GM19395 (cell line): ENCODE measurements around the gene DYSF.

ENCODE experiments used
- ATAC-seq: cut with Tn5 transposase; IDR thresholded peaks from one replicate; pipeline ENCODE4 v1.9.1; 2021; ENCODE audit warnings: mild to moderate bottlenecking, moderate library complexity; ENCODE audit not compliant: unreplicated experiment

Gene DYSF

DNA sequence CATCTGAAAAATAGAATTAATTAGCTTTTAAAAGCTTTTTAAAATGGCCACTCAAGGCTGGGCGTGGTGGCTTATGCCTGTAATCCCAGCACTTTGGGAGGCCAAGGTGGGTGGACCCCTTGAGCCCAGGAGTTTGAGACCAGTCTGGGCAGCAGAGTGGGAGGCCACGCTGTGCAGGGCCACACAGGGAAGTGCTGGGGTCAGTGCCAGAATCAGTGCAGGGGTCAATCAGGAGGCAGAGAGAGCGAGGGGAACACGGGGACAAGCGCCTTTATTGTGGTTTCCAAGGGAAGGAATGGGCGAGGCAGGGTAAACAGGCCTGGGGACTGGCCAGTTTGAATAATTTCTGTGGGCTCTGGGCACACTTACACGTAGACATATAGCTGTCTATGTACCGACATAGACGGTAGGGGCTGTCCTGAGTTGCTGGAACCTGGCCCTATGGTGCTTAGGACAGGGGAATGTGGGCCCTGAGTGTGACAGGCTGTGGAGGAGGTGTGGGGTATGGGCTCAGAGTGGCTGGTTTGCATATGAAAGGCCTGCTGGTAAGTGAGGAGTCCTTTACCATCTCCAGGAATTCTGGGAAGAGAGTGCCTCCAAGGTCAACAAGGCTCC lies 42.9 kb downstream of the DYSF start:
- ATAC-seq: no peak

DNA sequence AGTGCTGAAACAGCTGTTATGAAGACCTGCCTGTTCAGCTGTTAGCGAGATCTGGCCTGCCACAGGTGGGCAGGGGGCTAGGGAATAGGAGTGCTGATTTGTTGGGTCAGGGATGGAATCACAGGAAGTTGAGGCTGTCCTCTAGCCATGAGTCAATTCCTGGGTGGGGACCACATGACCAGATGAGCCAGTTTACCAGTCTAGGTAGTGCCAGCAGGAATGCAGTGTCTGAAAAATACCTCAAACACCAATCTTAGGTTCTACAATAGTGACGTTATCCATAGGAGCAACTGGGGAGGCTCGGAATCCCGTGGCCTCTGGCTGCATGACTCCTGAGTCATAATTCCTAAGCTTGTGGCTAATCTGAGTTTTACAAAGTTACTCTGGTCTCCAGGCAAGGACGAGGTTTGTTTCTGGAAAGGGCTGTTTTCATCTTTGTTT lies 44.9 kb downstream of the DYSF start:
- no peak for ATAC-seq

DNA sequence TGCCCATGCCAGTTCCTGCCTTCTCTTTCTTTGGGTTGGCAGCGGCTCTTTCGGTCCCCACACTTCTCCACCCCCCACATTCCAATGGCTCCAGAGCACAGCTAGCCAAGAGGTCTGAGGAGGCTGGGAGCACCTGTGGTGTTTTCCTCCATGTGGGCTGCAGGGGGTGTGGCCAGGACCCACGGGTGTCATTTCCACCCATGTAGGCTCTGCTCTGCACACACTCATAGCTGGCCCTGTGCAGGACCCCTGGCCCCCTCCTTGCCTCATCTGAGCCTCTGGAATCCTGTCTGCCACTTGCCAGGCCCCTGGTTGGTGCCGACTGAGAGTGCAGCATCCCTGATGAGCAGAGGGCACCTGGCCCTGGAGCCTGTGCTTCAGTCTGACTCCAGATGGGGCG lies 46.3 kb downstream of the DYSF start:
- no peak for ATAC-seq

DNA sequence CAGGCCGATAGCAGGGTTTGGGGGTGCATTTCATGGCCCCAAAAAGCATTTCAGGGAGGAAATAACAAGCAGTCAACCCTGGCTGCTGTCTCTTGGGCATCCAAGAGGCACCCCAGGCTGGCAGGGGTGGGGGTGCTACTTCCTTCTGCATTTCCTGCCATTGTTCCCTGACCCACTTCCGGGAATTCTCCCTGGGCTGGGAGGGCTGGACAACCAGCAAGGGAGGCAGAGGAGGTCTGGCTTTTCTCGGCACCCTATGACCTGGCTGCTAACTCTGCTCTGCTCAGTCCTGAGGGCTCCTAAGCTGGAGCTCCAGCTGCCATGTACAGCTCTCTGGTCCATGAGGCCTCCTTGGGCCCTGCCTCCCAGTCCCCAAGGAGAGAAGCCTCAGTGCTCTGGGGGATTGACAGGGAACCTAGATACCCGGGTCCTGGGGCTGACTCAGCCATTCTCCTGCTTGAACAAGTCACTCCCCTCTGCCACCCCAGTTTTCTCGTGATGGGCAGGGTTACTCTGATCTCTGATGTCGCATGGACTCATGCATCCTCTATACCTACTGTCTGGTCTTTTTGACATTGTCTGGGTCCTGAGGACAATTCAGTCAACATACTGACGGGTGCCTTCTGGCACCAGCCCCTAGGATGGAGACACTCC lies 47.2 kb downstream of the DYSF start:
- ATAC-seq: no peak

DNA sequence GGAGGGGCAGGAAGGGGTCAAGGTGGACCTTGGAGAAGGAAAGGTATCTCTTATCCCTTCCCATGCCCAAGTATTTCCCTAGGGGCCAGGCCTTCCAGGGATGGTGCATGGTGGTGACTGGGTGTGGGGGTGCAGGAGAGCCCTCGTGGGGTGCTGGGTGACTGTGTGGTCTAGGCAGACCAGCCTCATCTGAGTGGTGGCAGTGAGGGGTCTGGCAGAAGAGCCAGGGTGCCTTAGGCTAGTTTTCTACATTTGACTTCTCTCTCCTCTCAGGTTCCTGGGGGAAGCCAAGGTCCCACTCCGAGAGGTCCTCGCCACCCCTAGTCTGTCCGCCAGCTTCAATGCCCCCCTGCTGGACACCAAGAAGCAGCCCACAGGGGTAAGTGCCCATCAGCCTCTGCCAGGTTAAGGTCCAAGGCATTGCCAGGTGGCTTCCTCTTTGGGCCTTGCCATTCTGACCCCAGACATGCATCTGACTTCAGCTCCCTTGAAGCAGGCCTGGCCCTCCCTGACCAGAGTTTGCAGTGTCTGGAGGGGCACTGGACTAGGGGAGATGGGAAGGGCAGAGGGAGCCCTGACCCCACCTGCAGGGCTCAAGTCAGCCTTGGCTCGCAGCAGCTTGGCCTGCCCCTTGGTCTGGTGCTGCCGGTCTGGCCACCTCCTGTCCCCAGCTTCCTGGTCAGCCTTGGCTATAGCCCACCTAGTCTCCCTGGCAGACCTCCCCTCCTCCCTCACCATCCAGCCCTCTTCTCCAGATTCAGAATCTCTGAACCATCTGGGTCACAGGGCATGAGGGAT lies 49.8 kb downstream of the DYSF start:
- no peak for ATAC-seq

DNA sequence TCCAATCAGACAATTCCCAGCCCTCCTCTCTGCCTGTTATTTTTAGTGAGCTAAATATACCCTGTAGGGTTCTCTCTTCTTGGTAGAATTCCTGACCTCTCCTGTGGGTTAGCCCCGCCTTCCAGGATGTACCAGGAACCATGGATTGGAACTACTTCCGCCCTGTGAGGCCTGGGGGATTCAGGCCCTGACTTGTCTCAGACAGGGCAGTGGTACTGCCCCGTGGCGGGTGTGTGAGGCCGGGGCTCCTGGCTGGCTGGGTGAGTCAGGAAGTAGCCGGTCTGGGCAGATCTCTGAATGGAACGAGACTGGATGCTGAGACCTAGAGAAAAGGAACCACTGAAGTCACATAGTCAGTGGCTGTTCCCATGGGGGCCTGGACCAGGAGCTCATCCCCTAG lies 50.5 kb downstream of the DYSF start:
- ATAC-seq: no peak

DNA sequence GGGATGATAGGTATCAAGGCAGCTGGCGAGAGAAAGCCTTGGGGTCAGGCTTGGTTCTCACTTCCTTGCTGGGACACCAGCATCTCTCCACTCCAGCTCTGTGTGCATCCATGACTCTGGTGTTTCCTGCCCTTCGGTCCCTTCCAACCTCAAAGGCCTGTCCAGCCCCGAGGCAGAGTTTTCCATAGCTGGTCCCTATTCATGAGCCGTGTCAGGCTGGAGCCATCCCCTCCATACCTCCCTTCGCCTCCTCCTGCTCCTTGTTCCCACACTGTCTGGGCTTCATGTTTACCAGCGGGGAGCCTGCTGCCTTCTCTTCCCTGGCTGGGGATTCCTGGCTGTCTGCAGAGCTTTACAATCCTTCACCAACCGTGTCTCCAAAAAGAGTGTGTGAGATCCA lies 51.2 kb downstream of the DYSF start:
- no peak for ATAC-seq

DNA sequence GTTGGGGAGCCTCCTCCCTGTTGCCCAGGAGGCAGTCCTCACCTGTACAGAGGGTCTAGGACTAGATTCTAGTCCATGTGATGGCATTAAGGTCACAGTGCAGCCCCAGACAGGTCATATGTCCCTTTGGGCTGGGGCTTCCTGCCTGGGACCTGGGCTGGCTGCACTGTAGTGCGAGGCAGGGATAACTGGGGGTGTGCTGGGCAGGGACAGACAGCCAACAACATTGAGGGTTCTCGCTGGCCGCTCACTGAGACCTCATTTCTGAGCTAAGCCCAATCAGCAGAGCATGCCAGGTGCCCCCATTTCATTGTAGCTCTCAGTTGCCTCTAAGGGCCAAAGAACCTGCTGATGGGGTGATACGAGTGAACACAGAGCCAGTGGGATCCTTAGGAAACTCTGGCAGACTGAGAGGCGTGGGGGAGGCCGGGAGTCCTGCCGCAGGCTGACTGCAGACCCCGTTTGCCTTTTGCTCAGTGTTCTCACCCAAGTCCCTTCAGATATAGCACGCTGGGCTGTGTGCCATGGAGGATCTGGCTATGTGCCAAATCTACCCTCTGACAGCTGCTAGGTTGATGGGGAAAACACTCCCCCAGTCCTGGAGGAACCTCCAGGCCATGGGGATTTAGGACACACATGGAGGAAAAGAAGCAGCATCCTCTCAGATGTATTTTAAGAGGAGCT lies 51.9 kb downstream of the DYSF start:
- no peak for ATAC-seq

DNA sequence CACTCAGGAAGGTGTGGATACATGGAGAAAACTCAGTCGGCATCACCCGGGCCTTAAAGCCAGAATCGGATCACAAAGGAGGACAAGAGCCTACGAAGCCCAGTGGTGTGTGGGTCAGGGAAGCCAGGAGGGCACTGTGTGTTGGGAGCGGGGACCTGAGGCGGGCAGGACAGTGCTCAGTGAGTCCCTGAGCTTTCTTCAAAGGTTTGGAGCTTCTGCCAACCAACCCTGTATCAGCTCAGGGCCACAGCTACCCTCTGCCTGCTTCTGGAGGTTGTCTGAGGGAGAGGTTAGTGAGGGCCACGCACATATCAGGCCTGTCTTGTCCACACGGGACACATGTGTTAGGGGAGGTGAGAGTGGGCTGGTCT lies 52.4 kb downstream of the DYSF start:
- ATAC-seq: no peak

DNA sequence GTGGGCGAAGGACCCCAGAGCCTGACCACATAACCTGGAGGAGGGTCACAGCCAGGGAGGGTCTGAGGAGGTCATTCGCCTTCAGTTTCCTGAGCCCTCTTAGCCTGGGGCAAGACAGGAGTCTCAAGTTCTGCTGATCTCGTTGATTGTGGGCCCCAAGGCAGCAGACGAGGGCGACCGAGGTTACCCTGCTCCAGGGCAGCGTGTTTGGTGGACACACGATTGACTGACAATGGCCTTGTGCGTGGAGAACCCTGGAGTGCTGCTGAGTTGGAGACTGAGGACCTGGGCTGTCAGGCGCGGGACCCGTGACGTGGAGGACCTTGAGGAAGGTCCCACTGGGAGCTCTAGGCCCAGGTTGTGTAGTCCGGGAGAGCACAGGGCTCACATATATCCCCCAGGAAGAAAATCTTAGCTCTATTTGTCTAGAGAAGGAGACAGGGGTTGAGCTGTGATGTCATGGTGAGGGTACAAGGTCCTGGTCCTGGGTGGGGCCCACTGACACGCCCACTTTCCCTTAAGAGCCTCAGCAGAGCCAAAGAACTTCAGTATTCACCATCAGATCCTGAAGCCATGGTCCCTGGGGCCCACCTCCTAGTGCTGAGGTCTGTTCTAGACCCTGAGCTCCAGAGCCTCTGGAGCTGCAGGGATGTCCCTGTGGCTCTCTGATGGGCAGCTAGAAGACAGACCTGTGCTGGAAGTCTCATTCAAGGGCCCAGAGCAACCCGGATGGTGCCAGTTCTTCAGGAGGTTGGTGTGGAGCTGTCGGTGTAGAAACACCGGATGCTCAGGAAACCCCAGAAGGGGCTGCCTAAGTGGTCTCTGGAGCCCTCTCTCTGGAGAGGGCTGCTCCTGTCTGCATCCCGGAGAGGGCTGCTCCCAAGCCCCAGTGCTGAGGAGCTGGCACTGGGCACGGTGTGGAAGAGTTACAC lies 53.1 kb downstream of the DYSF start:
- ATAC-seq: no peak

DNA sequence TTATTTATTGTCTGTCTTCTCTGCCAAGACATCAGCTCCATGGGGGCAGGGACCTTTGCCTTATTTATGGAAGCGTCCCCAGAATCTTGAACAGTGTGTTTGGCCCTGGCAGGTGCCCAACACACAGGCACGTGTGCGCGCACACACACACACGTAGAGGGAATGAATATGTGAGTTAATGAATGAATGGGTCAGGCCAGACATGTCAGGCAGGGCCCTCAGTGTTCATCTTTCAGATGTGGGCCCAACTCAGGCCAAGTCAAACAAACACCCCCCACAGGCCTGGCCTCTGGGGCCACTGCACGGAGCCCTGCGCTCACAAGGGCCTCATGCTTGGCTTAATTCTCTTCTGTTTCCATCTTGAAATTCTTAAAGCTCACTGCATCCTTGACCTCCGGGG lies 54.1 kb downstream of the DYSF start:
- ATAC-seq: no peak

DNA sequence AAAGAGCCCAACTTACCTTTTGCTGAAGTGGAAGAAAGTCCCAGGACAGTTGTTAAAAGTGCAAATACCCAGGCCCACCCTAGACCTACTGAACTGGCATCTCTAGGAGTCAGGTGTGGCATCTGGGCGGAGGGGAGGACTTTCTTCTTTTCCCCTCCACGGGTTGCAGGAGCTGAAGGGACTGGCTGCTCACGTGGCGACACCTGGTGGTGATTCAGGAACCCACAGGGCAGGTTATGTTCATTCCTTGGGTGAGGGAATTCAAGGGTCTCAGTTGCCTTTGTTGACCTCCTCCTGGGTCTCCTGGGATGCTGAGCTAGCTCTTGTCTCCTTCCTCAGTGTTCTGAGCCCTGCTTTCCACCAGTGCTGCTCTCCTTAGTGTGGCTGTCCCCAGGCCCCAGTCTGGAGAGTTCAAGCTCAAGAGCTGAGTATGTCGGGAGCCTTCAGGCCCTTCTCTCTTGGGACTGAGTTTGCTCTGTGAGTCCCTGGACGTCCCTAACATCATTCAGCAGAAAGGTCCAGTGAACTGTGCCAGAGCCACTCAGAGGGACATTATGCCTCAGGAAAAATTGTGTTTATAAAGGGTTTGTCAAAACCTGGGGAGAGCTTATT lies 56.9 kb downstream of the DYSF start:
- no peak for ATAC-seq

DNA sequence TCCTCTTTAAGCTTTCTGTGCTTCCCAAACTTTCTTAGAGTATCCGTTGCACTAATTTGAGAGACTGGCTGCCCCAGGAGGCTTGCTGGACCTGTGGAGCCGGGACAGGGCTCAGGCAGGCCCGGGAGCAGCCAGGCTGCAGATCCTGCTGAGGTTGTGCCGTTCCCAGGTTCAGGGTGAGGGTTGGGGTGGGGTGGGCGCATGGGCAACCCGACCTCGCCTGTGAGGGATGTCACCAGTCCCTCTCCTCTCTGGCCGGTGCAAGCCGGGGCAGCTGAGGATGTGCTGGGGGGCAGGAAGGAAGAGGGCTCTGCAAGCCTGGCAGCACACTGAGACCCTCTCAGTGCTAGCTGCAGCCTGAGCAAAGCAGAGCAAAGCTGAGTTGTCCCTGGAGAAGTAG lies 57.6 kb downstream of the DYSF start:
- no peak for ATAC-seq

DNA sequence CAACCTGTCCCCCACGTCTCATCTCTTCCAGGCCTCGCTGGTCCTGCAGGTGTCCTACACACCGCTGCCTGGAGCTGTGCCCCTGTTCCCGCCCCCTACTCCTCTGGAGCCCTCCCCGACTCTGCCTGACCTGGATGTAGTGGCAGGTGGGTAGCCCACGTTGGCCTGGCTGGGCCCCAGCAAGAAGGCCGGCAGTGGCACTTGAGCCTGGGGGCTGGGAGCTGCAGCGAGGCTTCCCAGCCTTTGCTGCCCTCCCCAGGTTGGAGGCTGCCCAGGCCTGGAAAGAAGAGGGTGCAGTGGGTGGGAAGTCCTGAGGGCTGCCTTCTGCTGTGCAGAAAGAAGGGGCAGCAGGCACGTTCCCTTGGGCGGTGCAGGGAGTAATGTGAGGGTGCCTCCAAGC lies 58.4 kb downstream of the DYSF start:
- ATAC-seq: no peak

DNA sequence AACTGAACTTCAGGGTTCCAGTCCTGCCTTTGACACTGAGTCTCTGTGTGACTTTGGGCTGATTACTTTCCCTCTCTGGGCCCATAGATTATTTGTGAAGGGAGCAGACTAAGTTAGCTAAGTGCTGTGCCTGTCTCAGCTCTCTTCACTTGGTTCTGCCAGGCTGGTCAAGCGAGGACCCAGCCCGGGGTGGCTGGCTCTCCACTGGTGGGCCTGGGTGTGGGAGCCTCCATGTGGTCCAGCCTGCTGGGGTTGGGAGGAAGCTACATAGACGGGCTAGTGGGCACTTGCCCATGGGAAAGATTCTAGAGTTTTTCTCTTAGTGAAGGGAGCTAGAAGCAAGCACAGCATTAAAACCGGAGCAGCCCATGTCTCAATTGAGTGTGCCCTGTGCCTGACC lies 59.0 kb downstream of the DYSF start:
- no peak for ATAC-seq

DNA sequence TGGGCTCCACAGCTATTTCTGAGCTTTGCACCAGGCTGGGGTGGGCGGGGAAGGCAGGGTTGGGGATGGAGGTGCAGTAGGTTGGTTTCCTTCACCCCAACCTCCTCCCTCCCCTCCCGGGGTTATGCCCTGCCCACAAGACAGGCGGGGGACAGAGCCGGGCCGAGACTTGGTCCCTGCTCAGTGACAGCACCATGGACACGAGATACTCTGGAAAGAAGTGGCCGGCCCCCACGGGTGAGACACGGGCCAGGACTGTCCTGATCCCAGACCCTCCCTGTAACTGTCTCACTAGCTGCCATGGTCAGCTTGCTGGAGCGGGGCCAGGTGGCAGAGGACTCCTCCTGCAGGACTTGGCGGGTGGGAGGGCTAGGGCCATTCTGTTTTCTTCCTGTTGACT lies 59.7 kb downstream of the DYSF start:
- no peak for ATAC-seq

DNA sequence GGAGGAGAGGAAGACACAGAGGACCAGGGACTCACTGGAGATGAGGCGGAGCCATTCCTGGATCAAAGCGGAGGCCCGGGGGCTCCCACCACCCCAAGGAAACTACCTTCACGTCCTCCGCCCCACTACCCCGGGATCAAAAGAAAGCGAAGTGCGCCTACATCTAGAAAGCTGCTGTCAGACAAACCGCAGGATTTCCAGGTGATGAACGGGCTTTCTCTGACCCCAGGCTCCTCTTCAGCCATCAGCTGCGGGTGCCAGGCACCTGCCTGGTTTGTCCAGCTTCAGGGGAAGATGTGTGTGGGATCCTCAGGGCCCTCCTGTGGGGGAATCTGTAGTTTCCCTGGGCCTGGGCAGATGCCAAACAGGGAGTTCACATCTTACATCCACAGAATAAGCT lies 60.4 kb downstream of the DYSF start:
- no peak for ATAC-seq

DNA sequence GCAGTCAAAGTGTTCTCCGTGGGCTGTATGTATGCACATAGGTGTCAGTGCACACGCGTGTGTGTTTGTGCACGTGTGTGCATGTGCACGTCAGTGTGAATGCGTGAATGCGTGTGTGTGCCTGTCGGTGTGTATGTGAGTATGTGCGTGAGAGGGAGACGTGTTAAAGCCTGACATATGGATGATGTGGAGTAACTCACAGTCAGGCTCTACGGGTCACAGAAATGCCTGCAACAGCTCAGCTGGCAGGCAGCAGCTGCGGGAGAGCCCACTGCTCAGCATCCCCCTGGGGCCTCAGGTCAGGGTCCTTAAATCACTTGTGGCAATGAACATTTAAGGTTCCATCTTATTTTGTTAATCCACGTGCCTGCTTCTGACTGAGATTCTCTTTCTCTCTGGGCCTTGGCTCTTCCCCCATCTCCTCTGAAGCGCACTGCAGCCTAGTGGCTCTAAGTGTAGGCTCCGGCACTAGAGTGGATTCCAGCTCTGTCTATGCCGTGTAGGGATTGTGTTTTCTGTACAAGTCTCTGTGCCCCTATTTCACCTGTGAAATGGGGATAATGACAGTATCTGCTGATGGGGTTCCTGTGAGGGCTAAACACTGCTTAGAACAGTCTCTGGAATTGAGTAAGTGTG lies 63.0 kb downstream of the DYSF start:
- ATAC-seq: no peak

DNA sequence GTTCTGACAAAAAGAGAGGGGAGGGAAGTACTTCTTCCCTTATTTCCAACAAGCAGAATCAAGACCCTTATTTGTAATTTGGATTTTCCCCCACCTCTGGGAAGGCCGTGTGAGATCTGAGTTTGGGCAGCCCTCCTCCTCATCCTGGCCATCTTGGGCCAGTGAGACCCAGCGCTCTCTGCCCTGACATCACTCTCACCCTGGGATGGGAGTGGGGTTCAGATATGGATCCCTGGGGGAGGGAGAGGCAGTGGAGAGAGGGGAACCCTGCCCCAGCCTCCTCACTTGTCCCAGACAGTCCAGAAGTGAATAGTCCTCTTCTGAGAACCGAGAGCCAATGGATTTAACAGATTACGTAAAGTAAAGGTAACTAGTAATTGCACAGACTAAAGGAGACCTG lies 64.5 kb downstream of the DYSF start:
- no peak for ATAC-seq

DNA sequence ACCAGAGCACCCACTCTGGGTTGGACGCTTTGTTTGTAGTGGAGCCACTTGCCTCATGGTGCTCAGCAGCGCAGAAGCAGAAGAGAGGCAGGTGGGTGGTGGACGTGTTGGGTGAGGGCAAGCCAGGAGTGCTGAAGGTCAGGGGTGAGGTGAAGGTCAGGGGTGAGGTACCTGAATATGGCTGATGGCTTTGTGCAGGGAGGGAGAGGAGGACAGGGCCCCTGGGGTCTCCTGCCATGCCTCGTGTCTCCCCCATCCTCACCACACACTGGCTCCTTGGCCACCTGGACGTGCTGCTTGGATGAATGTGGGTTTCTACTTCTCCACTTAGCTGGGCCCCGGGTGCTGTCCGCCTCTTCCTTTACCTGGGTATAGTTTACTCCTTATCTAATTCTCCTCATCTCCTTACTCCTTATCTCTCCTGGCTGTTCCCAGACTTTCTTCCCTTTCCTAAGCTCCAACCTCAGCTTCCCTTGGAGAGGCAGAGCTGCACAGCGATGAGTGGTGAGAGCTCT lies 68.1 kb downstream of the DYSF start:
- ATAC-seq: no peak
